Measurements from ENCODE around the gene TF. TPM values are rescaled to one million over a fixed set of nuclear protein-coding genes. Genes with fewer than 3 reads are reported as not detected.

The TF gene
- total RNA-seq, 1 experiment from 2014 or later, result 0.09 TPM

GRCh38 chr3:133734305-133734704, 11.9 kb upstream of the TF start:
- Histone ChIP-seq H3K14ac (ENCODE audit: insufficient read depth, low read length) (no peak overlapping the region), H3K23ac (ENCODE audit: insufficient read length, low read depth, low read length) (no peak overlapping the region), H2AK5ac (ENCODE audit: insufficient read length, low read length) (no peak overlapping the region), H4K8ac (replicated peaks; ENCODE audit: insufficient read length, low read depth, low read length) (no peak overlapping the region), H2BK120ac (ENCODE audit: low read depth, low read length, poor library complexity, severe bottlenecking) (no peak overlapping the region), H2AFZ (ENCODE audit: low read length) (no peak overlapping the region), H4K20me1 (ENCODE audit: control insufficient read depth, insufficient read depth, insufficient read length) (no peaks in the 10 kb centered on the region), H2BK5ac (ENCODE audit: insufficient read length, low read length) (no peak overlapping the region), H2BK15ac (ENCODE audit: low read depth, low read length) (no peak overlapping the region), H4K5ac (ENCODE audit: insufficient read length, low read depth, low read length) (no peak overlapping the region), H3K9ac (ENCODE audit: extremely low read depth, insufficient read length, low read length) (no peak overlapping the region), H3K79me2 (ENCODE audit: insufficient read depth, low read length) (no peaks in the 10 kb centered on the region), H2BK12ac (ENCODE audit: insufficient read length, low read depth, low read length) (no peak overlapping the region), H3T11ph (ENCODE audit: low read length) (no peak overlapping the region), H3K4me2 (ENCODE audit: insufficient read depth, insufficient read length, low read length) (no peak overlapping the region), H3K56ac (ENCODE audit: insufficient read length, low read depth, low read length) (no peak overlapping the region), H4K91ac (ENCODE audit: insufficient read length, low read depth, low read length) (no peak overlapping the region), H3K9me3 (ENCODE audit: control insufficient read depth, low read depth, low read length) (peaks cover 22% of the 10 kb centered on the region), H3K27ac (ENCODE audit: insufficient read length, low read depth, low read length) (no peak overlapping the region), H3K79me1 (ENCODE audit: insufficient read depth, low read depth, low read length, poor library complexity, severe bottlenecking) (no peaks in the 10 kb centered on the region), H3K4me1 (ENCODE audit: insufficient read depth, low read length) (no peaks in the 10 kb centered on the region), H3K4ac (ENCODE audit: low read depth, low read length) (no peak overlapping the region), H2BK20ac (ENCODE audit: low read depth, low read length, poor library complexity, severe bottlenecking) (no peak overlapping the region), H3K23me2 (ENCODE audit: insufficient read length, low read depth, low read length, poor library complexity, severe bottlenecking) (no peaks in the 10 kb centered on the region), H3K27me3 (ENCODE audit: insufficient read depth, low read length) (no peaks in the 10 kb centered on the region), H3K18ac (ENCODE audit: insufficient read length, low read depth, low read length) (no peak overlapping the region)
- H3K9me3 Mint-ChIP-seq, result peaks cover 49 to 52% of the 10 kb centered on the region in 2 experiments
- H3K36me3 Mint-ChIP-seq (ENCODE audit: insufficient read depth in 1 of 3, low read depth in 3 of 3), result peaks cover 4 to 13% (median 7%) of the 10 kb centered on the region in 3 experiments
- no peak overlapping the region for H3K4me3 Mint-ChIP-seq
- H3K27me3 Mint-ChIP-seq (ENCODE audit: low read depth), result peaks cover 31% of the 10 kb centered on the region
- no peak for TF ChIP-seq CTCF (conservative IDR thresholded peaks at IDR 0.05)
- H3K27ac Mint-ChIP-seq, result no peak overlapping the region
- no peak for DNase-seq
- H3K4me1 Mint-ChIP-seq, result no peaks in the 10 kb centered on the region
- WGBS (ENCODE audit: extremely low coverage, insufficient read length, low lambda C conversion rate), result no CpG with 5 or more reads among the region's 1 CpG

Data from H9 (cell line).